ENCODE data around the gene RSL1D1. TPM values are rescaled to one million over a fixed set of nuclear protein-coding genes. Genes with fewer than 3 reads are reported as not detected.

RSL1D1 gene
- total RNA-seq, 1 donor from 2014 or later = 199 TPM

DNA sequence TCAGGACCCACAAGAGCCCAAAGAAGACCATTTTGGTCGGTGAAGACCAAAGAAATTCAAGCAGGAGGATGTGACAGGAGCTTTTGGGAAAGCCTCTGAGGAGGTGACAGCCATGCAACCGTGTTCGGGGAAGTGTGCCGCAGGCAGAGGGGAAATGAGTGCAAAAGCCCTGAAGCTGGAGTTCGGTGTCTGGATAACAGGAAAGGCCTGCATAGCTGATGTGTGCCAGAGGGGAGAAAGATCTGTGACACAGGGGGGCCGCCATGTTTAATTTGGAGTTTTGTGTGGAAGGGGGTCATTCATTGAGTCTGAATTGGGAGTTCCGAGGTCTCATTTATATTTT, 53.4 kb downstream of the RSL1D1 start:
- Mint-ChIP-seq H3K4me1 (peaks cover 59% of the 10 kb centered on the region), H3K4me3 (peak overlapping the region; percentile 97), H3K36me3 (ENCODE audit: low read depth) (peaks cover 4% of the 10 kb centered on the region), H3K9me3 (no peaks in the 10 kb centered on the region), H3K27ac (ENCODE audit: unreplicated experiment) (peak overlapping the region; percentile 96), H3K27me3 (ENCODE audit: low read depth) (no peaks in the 10 kb centered on the region)
- DNase-seq (ENCODE audit: low read depth, low spot score) = no peak
- no peak for TF ChIP-seq CTCF (conservative IDR thresholded peaks at IDR 0.05)

DNA sequence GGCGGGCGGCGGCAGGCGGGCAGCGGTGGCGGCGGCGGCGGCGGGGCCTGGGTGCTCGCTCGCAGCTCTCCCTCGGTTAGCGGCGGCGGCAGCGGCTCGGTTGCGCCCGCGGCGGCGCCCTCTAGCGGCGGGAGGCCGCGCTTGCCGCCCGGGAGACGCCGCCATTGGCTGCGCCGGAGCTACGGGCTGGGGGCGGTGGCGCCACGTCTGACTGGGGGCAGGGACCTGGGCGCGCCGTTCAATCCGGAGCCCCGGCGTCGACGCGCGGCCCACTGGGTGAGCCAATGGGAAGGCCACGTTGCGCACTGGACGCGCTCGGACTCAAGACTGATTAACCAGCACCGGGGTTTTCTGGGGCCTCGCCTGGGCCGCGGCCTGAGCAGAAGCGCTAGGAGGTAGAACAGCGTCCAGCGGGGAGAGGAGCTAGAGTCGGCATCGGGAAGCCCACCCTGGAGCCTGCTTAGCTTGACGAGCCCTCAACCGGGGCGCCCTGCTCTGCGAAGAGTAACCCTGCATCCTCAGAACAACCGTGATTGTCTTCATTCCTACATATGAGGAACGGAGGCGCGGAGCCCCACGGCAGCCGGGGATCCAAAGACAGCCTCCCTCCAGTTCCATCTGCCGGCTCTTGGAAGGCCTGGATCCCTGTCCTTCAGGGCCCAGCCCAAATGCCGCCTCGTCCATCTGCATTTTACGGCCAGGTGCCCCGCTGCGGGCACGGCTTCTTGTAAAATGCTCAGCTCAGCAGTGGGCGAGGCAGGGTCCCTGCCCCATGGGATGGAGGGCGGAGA, 54.0 kb downstream of the RSL1D1 start, which contains the start of gene ZC3H7A:
TSS of gene ZC3H7A (minus strand) at position 93 of the 791 bp plus-strand sequence. CDS start 14,904 bp downstream, outside the sequence.
- peak within 1 kb of the TSS; percentile 96 for H3K27ac Mint-ChIP-seq (ENCODE audit: unreplicated experiment)
- no peaks in the 10 kb centered on the region for H3K9me3 Mint-ChIP-seq
- peak within 1 kb of the TSS; percentile 97 for H3K4me3 Mint-ChIP-seq
- H3K27me3 Mint-ChIP-seq (ENCODE audit: low read depth) = no peaks in the 10 kb centered on the region
- H3K4me1 Mint-ChIP-seq = peaks cover 64% of the 10 kb centered on the region
- peak; percentile 87 for DNase-seq (ENCODE audit: low read depth, low spot score)
- peak; percentile 83 for TF ChIP-seq CTCF (conservative IDR thresholded peaks at IDR 0.05)
- peaks cover 4% of the 10 kb centered on the region for H3K36me3 Mint-ChIP-seq (ENCODE audit: low read depth)

DNA sequence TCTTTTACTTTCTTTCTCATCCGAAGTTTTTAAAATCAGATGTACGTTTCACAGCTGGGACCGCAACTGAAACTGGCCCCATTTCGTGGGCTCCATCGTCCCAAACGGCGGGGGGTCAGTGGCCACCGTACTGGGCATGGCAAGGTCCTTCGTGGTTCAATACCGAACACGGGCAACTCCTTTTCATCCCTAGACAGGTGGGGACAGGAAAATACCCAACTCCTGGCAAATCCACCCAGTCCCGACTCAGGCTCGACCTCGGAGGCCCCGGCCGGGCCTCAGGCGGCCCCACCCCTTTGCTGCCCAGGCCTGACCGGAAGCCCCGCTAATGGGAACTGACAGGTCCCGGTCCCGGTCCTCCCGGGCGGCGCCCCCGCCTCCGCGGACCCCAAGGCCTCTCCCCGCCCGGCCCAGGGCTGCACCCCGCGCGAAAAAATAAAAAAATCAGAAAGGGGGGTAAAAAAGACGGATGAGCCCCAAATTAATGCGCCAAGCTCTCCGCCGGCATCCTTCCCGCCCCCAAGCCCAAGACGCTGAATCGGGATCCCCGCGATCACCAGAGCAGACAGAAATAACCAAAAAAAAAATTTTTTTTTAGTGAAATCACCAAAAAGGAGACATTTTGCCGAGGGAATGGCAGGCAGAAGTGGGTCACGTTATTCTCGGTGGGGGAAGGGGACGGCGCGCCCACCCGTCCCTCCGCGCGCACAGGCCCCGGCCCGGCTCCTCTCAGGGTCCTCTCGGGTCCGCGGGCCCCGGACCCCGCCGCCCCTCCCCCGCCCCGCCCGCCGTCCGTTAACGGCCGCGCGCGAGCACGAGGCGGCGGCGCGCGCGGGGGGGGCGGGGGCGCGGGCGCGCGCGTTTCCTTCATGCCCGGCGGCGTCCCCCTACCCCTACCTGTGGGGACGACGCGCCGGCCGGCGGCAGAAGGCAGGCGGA, 54.8 kb downstream of the RSL1D1 start:
- peak; percentile 41 for DNase-seq (ENCODE audit: low read depth, low spot score)
- Mint-ChIP-seq H3K36me3 (ENCODE audit: low read depth) (peaks cover 4% of the 10 kb centered on the region), H3K9me3 (no peaks in the 10 kb centered on the region), H3K27ac (ENCODE audit: unreplicated experiment) (peak overlapping the region; percentile 67), H3K4me3 (peak overlapping the region; percentile 95), H3K4me1 (peaks cover 73% of the 10 kb centered on the region), H3K27me3 (ENCODE audit: low read depth) (no peaks in the 10 kb centered on the region)
- no peak for TF ChIP-seq CTCF (conservative IDR thresholded peaks at IDR 0.05)

GRCh38 chr16:11795887-11796226, 55.5 kb downstream of the RSL1D1 start:
- Mint-ChIP-seq H3K36me3 (ENCODE audit: low read depth) (peaks cover 4% of the 10 kb centered on the region), H3K27ac (ENCODE audit: unreplicated experiment) (peak overlapping the region; percentile 67), H3K27me3 (ENCODE audit: low read depth) (no peaks in the 10 kb centered on the region), H3K4me1 (peaks cover 79% of the 10 kb centered on the region), H3K9me3 (no peaks in the 10 kb centered on the region), H3K4me3 (peak overlapping the region; percentile 95)
- no peak for DNase-seq (ENCODE audit: low read depth, low spot score)
- TF ChIP-seq CTCF (conservative IDR thresholded peaks at IDR 0.05) = no peak

DNA sequence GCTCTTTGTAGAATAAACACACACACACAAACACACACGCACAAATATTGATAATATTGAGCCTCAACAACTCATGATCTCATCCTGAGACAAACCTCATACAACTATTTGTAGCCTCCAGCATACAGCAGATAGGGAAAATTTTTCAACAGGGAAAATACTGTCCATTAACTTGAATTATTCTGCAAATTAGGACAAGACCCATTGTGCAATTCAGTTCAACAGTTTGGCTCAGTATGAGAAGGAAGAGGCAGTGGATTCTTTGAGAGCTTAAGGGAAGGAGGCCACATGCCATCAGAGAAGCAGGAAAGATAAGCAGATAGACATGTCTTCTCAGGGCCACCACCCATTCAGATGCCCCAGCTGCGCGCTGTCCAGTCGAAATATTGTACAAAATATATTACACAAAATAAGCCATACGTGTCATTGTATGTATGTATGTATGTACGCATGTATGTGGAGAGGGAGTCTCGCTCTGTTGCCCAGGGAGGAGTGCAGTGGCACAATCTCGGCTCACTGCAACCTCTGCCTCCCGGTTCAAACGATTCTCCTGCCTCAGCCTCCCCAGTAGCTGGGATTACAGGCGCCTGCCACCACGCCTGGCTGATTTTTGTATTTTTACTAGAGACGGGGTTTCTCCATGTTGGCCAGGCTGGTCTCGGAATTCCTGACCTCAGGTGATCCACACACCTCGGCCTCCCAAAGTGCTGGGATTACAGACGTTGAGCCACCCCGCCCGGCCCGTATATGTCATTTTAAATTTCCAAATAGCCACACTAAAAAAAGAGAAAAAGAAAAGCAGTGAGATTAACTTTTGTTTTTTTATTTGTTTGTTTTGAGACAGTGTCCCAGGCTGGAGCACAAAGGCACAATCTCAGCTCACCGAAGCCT, 56.1 kb downstream of the RSL1D1 start:
- H3K9me3 Mint-ChIP-seq = no peaks in the 10 kb centered on the region
- H3K27ac Mint-ChIP-seq (ENCODE audit: unreplicated experiment) = peak overlapping the region; percentile 67
- H3K4me3 Mint-ChIP-seq = peak overlapping the region; percentile 95
- no peak for DNase-seq (ENCODE audit: low read depth, low spot score)
- peaks cover 77% of the 10 kb centered on the region for H3K4me1 Mint-ChIP-seq
- no peak for TF ChIP-seq CTCF (conservative IDR thresholded peaks at IDR 0.05)
- H3K36me3 Mint-ChIP-seq (ENCODE audit: low read depth) = peaks cover 4% of the 10 kb centered on the region
- no peaks in the 10 kb centered on the region for H3K27me3 Mint-ChIP-seq (ENCODE audit: low read depth)

All from neural crest cell (in vitro differentiated cells).